Fibroblast of skin of abdomen (primary cell): Measurements from ENCODE around the gene DDX31.

Experiments used
- DNase-seq: peaks from one replicate; pipeline ENCODE4 v3.0.0-alpha.2; 2013

Gene DDX31

DNA sequence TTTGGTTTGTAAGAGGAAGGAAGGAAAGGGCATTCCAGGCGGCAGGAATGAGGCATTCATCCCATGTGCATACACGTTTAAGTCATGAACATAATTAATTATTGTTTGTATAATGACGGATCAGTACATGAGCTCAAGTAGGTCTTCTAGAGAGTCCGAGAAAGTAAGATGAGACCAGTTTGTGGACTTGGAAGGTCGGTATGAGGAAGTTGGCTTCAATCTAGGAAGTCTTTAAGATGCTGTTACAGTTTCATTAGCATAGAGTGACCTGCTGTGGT, 2.6 kb upstream of the DDX31 start:
- peak; percentile 32 for DNase-seq

DNA sequence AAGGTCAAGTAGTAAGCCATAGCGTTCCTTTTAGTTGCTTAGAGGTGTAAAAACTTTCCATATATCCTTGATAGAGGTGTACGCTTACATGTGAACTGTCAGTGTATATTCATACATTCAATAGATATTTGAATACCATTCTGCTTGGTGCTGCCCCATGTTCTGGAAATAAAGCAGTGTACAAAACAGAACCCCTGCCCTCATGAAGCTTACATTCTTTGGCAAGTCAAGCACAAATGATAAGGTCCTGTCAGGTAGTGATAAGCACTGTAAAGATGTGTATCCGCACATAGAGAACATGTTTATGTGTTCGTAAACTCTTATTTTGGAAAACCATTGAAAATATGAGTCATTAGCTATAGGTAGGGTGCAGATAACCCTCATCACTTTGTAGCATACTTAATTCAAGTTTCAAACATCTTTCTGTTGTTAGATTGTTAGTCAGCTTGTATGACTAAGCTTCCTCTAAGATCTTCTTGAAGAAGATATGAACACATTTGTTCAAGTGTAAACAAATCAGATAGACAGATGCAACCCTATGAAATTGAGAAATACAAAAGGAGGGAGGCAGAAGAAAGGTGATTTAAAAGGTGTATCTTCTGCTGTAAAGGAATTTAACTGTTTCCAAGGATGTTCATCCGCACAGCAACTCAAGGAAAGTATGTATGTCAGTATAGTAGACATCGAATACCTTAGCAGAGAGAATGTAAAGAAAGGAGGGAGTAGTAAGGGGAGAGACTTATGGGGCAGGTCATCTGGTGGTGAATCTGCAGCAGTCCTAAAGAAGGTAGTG, 2.0 kb upstream of the DDX31 start:
- no peak for DNase-seq

DNA sequence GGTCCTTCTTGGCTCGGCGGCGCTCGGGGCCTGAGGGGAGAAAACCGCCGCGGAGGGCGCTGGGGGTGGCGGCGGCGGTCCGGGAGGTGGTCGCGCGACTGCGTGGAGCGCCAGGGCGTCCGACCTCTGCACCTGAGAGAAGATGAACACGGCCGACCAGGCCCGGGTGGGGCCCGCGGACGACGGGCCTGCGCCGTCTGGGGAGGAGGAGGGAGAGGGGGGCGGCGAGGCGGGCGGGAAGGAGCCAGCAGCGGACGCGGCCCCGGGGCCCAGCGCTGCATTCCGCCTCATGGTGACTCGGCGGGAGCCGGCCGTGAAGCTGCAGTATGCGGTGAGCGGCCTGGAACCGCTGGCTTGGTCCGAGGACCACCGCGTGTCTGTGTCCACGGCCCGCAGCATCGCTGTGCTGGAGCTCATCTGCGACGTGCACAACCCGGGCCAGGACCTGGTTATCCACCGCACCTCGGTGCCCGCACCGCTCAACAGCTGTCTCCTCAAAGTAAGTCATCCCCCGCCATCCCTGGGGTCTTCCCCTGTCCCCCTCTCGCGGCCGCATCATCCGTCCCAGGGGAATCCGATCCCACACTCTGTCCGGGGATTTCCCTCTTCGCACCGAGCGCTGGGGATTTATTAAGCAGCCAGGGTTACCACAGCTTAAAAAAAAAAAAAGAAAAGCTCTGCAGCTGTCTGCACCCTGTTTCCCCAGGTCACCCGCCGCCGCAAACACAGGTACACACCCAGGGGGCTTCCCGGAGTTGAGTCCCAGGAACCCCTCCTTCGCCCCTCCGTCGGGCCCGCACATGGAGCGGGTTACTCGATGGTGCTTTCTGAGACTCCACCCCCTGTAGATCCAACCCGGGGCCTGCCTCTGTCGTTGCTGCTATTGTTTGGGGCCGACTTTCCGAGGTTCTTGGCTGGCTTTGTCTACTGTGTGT, 941 bp upstream of the DDX31 start, which contains the start of gene GTF3C4:
Gene GTF3C4 (plus strand): TSS at position 8 of the 935 bp plus-strand sequence. CDS start 135 bp downstream, at position 143.
- no peak for DNase-seq

DNA sequence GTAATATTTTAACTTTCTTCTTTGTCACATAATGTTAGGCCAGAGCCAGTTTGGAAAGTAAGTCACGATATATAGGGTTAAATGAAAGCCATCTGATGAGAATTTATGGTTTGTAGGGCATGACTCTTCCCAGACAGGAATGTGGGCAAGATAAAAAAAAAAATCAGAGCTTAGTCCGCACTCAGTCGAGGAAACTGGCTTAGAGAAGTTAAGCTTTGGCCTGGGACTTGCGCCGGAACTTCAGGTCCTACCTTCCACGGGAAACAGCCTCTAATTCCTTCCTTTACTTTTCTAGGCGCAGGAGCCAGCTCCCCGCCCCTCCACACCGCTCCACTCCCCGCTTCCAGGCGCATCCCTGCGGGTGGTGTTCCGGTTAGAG, 475 bp downstream of the DDX31 start:
- DNase-seq: peak; percentile 68

DNA sequence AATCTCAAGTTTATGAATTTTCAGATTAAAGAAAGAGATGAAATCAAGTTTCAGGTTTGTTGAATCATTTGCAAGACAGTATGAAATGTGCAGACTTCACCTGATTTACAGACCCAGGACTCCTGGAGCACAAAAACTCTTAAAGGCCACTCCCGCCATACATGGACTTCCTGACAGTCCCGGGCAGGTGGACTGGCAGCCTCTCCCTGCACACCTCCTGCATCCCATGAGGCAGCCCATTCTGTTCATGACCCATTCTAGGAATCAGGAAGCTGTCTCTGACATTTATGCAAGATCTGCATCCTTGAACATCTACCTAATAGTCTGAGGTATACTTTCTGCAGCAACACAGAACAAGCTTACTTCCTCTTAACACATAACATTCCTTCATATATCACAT, 5.9 kb downstream of the DDX31 start:
- DNase-seq: no peak

DNA sequence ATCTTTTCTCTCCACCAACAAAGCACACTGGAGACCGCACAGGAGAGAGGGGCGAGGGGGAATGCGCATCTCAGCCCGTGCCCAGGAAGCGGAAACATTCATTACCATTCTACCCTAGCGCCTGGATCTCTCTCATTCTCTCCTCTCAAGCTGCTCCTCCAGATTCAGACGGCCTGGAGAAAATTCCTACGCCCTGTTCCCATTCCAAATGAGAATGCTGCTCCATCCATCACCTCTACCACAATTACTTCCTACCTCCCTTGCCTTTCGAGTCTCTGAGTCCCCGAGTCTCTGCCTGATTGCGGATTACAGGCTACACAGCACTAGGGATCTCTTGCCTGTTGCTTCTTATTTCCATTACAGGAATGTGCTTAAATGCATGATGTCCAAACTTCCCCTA, 6.7 kb downstream of the DDX31 start:
- DNase-seq: no peak

DNA sequence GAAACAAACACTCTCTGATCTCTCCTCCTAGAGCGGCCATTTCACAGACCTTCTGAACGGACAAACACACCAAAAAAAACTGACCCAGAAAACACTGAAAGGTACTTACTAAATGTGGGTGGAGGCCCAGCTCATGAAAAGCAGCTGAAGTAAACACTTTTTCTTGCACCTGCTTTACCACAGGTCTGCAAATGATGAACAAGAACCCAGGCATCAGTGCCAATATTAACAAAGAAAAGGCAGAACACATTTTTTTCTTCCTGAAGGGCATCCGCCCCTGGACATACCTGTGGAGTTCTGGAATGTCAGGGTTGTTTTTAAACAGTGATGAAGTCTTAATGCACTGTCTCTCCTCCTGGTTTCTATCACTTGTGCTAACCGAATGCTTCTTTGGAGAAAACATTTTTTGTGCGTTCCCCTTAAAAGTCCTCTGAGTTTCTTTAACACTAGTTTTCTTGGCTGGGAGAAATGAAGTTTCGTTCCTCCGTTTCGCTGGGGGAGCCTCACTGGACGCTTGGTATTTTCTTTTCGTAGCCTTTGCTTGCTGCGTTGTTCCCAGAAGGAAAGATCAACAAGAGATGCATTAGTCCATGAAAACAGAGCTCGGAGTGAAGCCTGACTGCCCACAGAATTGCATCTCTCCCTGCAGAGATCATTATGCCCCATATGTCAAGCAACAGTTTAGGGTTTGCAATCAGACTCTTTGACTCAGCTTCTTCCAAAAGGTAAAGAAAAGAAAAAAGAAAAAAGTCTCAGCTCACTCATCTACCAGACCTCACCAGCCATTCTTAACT, 7.4 kb downstream of the DDX31 start:
- DNase-seq: no peak

DNA sequence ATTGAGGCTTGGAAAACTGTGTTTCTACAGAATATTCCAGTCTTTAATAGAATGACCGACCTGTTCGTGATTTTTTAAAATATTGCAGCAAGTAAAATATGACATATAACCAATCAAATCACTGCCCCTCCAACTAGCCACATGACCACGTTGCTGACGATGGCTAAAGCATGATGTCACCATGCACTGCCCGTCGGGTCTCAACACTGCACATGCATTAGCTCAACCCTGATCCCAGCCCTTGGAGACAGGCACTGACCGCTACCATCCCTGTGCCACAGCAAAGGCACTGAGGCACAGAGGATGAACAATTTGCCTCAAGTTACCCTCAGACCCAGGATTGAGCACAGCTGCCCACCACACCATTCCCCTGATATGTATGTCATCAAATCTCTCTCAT, 13.5 kb downstream of the DDX31 start:
- no peak for DNase-seq

DNA sequence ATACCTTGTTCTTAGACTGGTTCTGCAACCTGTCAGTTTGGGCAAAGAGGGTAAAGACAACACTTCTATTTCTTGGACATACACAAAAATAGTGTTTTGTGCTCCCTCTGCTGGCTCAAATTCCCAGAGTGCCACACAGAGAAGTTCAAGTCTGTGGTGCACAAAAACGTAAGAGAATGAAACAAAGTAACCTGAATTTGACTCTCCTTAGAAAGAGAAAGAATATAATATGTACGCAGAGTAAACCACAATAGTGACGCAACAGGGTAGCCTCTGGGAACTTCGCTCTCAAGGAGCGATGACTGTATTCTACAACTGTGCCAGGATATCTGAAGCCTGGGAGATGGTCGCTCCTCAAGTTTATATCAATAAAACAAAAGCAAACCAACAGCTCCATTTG, 18.5 kb downstream of the DDX31 start:
- DNase-seq: peak; percentile 67

DNA sequence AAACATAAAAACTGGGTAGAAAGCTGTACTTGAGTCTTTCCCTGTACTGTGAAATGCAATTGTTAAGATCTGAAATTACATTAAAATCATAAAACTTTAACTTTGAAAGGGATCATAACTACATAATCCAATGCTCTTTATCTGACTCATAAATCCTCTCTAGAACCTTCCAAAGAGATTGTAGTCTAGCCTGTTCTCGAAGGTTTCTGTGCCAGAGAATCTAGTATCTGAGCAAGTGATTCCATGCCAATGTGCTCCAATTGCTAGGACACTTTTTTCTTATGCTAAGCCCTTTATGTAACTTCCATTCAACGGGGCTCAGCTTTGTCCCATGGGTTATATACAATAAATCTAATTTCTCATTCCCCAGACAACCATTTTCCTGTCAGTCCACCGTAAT, 21.1 kb downstream of the DDX31 start:
- no peak for DNase-seq

DNA sequence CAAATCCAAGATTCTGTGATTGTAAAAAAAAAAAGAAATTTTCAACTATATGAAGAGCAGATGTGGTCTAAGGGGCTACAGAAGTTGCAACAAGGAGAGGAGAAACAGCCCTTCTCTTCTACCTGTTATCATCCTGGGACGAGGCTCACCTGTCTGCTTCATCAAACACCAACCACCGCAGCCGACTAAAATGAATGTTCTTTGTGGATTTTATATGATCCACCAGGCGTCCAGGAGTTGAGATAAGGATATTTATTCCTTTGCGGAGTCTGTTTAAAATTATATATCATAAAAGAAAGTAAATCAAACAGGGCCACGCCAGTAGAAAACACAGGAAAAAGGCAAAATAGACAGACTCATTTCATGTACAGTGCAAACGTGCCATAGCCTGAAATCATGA, 21.5 kb downstream of the DDX31 start:
- no peak for DNase-seq

DNA sequence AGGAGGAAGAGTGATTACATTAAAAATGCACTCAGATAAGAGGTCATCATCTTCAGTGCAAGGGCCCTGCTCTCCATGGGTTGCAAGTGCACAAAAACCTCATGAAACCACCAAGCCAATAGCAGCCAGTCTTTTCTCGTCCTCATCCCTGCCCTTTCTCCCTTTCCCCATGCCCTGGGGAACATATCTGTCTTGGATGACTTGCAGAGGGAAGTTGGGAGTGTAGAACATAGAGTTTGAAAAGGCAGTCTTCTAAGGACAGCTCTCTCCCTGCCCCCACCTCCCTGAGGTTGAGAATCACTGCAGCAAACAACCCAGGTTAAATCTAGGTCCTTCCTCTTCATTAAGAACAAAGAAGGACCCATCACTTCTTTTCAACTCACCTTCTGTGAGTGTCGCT, 22.0 kb downstream of the DDX31 start:
- peak; percentile 62 for DNase-seq

DNA sequence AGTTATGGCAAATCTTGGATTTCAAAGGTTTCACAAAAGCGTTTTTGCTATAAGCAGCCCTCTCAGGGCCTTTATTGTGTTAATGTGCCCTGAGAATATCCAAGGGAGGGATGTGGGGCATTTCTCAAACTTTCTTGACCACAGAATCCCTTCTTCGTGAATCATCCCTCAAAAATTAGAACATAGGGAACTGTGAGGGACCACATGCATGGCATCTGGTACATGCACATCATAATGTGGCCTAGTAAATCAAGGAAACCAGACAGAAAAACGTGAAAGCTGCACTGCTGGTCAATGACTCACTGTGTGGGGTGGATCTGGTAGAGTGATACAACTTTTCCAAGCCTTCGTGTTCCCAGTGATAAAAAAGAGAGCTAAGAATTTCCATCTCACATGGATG, 22.4 kb downstream of the DDX31 start:
- peak; percentile 99 for DNase-seq

DNA sequence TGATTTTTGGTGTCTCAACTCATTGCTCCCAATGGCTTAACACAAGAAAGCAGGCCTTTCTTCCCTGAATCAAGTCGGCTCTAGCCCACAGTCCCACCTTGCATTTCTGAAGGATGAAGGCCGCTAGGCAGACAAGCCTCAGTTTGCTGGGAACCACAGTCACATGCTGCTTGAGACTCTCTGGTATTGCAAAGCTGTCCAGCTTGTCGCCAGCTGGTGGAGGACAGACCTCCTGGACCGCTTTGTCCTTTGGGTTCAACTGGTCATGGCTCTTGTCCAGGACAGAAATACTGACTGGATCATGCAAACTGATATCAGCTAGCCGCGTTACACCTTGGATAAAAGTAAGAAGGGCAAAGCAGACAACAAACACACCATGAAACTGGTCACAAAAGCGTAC, 23.1 kb downstream of the DDX31 start:
- no peak for DNase-seq

DNA sequence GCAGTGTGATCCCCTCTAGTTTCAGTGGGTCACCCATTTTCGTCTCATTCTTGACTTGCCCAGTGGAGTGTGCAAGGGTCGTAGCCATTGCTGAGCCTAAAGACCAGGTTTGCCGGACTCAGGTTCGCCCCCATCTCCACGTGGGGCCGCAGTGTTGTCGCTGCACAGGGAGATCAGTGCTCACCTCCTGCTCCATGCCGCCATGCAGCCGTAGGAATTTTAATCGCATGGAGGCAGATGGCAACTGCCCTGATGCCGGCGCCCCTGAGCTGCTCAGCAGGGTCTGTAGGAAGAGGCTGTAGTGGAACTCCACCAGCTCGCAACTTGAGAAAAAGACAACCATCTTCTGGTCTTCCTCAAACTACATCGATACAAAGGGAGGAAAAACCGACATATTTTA, 24.1 kb downstream of the DDX31 start:
- no peak for DNase-seq

DNA sequence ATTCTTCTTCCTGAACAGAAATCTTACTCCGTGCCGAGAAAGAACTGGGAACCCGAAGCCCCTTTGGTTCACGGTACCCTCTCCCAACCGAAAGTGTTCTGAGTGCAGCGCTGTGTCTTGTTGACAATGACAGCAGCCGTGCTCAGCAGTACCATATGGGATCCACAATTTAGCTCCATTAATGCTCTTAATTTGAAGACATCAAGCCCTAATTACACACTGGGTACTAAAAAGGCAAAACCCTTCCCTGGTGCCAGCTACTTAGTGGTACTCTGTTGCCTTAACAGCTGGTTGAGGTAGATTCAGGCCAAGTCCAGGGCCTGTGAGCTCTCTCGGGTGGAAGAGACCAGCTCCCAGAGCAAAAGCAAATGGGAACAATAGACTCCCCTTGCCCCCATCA, 24.5 kb downstream of the DDX31 start:
- DNase-seq: no peak

DNA sequence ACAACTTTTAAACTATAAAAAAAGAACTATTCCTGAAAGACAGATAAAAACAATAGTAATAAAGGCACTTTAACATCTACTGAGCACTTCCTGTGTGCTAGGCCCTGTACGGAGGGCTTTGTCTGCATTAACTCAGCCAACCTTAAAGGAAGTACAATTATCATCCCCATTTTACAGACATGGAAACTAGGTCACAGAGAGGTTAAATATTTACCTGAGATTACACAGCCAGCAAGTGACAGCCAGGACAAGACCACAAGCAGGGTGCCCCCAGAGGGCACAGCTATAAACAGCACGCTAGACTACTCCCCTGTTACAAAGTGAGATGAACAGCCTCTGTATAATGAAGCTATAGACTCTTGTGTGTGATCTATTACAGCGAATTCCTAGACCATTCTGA, 25.5 kb downstream of the DDX31 start:
- DNase-seq: no peak

DNA sequence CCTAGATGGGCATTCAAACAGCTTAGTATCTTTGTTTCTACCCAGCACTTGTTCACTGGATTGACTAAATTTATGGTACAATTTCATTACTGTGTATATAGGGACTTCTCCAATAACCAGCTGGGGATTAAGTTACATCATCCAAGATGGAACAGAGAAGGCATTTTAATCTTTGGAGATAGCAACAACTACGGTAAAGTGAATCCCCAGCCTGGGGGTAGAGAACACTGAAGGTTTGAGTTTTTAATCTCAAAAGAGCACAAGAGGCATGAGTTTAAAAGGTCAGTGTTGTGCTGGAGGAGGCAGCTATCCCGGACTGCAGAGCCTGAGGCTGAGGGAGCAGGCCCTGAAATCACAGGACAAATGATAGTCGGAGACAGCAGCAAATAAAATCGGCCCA, 28.6 kb downstream of the DDX31 start:
- DNase-seq: no peak

DNA sequence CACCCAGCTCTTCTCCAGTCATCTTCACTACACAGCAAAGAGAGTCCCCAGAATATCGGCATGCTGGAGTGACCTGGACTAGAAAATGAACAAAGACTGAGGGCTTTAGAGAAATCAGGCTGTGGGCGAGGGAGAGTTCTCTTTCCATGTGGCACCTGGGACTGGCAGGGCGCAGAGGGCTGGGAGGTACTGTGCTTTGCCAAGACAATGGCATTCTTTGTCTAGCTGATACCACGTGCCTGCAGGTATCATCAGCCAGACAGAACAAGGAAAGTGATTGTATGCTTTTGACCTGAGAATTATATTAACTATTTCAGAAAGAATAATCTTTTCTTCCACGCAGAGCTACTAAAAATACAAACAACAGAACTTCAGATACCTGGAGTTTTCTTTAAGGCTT, 30.5 kb downstream of the DDX31 start:
- no peak for DNase-seq

DNA sequence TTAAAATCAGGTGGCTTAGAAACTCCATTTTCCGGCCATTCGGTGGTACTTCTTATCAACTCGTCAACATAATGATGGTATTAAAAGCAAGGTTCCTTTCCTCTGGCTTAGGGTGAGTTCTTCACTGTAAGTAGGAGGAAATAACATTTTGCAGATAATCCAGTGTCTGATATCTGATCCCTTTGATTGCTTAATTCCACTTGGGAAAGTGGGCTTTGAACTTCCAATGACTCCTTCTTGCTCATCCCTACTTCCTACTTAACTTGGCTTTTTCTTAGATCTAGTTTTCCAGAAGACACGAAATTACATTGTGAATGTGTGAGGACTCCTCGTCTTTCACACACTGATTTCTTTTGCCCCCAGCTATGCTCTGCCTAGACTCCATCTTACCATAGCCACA, 31.5 kb downstream of the DDX31 start:
- no peak for DNase-seq

DNA sequence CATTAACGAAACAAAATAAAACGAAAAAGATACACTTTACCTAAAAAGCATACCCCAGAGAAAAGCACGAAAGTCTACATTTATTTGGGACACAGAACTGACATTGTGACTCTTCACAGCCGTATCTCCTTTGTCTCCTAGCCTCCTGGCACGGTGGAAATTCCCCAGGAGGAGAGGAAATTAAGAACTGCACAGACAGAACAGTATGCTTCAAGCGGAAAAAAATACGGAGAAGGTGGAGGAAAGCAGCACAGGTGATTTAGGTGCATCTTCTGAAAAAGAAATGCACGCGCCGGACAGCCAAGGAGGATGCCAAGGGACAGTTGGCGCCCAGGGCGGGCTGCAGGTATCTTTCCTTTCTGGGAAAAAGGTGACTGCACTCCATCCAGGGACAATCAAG, 32.0 kb downstream of the DDX31 start:
- DNase-seq: no peak

DNA sequence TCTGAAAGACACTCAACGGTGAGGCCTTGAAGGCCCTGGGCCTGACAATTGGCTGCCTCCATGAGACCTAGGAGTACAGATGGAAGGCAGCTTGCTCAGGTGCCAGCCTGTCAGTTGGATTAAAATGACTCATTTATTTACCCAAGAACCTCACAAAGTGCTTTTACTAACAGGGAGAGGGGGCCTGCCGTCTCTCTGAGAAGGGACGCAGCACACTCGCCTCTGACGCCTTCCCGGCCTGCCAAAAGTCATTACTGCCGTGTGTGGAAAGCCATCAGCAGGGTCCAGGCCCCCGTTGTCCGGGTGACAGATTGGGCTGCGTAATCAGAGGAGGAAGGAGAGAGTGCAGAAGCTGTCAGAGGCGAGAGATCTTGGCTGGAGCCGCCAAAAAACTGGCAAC, 32.4 kb downstream of the DDX31 start:
- no peak for DNase-seq

DNA sequence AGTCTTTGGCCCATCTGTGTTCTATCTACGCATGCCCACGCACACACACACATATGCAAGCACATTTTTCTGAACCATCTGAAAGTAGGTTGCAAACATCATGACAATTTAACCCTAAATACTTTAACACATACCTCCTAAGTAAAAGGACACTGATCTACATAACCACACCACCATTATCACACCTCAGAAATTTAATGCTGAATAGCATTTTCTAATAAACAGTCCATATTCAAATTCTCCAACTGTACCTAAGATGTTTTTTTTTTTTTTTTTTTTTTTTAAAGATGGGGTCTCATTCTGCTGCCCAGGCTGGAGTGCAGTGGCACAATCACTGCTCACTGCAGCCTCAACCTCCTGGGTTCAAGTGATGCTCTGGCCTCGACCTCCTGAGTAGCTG, 35.5 kb downstream of the DDX31 start:
- no peak for DNase-seq
